ENCODE measurements around the gene CMTM3.
A peak's percentile ranks its signal among the peaks of the same experiment; 100 is the strongest.
"Not testable (repeated sequence)": the region's sequence is repeated elsewhere in the genome, so short reads cannot be mapped to it uniquely, and the experiment has no call there.

The CMTM3 gene

GRCh38 chr16:66581246-66581952, 23.1 kb upstream of the CMTM3 start:
- no peak for DNase-seq (ENCODE audit: low read depth in 2 of 2)

GRCh38 chr16:66585481-66586239, 18.8 kb upstream of the CMTM3 start:
- no peak for DNase-seq (ENCODE audit: low read depth in 2 of 2)

- DNase-seq (ENCODE audit: low read depth in 2 of 2): no peak
Observed at GRCh38 chr16:66587881-66588600, 16.5 kb upstream of the CMTM3 start.

- DNase-seq (ENCODE audit: low read depth in 2 of 2): peak in 1 of 2 donors; percentile 27
Observed at GRCh38 chr16:66588981-66589713, 15.4 kb upstream of the CMTM3 start.

- no peak for DNase-seq (ENCODE audit: low read depth in 2 of 2)
Observed at GRCh38 chr16:66590322-66590721, 14.2 kb upstream of the CMTM3 start.

GRCh38 chr16:66591018-66591417, 13.5 kb upstream of the CMTM3 start:
- DNase-seq (ENCODE audit: low read depth in 2 of 2): no peak

GRCh38 chr16:66592241-66592640, 12.3 kb upstream of the CMTM3 start:
- no peak for DNase-seq (ENCODE audit: low read depth in 2 of 2)

GRCh38 chr16:66592814-66593213, 11.7 kb upstream of the CMTM3 start:
- DNase-seq (ENCODE audit: low read depth in 2 of 2): no peak

GRCh38 chr16:66594739-66595138, 9.8 kb upstream of the CMTM3 start:
- DNase-seq (ENCODE audit: low read depth in 2 of 2): no peak

GRCh38 chr16:66596559-66596958, 7.9 kb upstream of the CMTM3 start:
- DNase-seq (ENCODE audit: low read depth in 2 of 2): not testable (repeated sequence)

- DNase-seq (ENCODE audit: low read depth in 2 of 2): no peak
Observed at GRCh38 chr16:66596986-66597848, 7.3 kb upstream of the CMTM3 start.

GRCh38 chr16:66598111-66598510, 6.4 kb upstream of the CMTM3 start:
- DNase-seq (ENCODE audit: low read depth in 2 of 2): no peak

GRCh38 chr16:66599726-66600125, 4.8 kb upstream of the CMTM3 start:
- no peak for DNase-seq (ENCODE audit: low read depth in 2 of 2)

- DNase-seq (ENCODE audit: low read depth in 2 of 2): no peak
Observed at GRCh38 chr16:66600477-66600876, 4.0 kb upstream of the CMTM3 start.

GRCh38 chr16:66601471-66601870, 3.0 kb upstream of the CMTM3 start:
- no peak for DNase-seq (ENCODE audit: low read depth in 2 of 2)

- peak; percentile 41 to 47 for DNase-seq (ENCODE audit: low read depth in 2 of 2)
Observed at GRCh38 chr16:66603537-66604375, 748 bp upstream of the CMTM3 start.

GRCh38 chr16:66605177-66605978, 874 bp downstream of the CMTM3 start:
- peak in 1 of 2 donors; percentile 35 for DNase-seq (ENCODE audit: low read depth in 2 of 2)

GRCh38 chr16:66605979-66606751, 1.7 kb downstream of the CMTM3 start:
- no peak for DNase-seq (ENCODE audit: low read depth in 2 of 2)

All from stimulated activated CD4-positive, alpha-beta T cell treated with anti-CD3 and anti-CD28 coated beads, Interleukin-1b, Interleukin-23, amount 100 ng/mL, for 4 hours (primary cell).